Glutamatergic neuron (in vitro differentiated cells): ENCODE data around the gene CPLX4. TPM values are rescaled to one million over a fixed set of nuclear protein-coding genes. Genes with fewer than 3 reads are reported as not detected.

Experiments
- DNase-seq: peaks from one replicate; pipeline ENCODE4 v3.0.0; 2022
- H3K27ac Mint-ChIP-seq: one replicate; pipeline ENCODE4 v1.8.0; 2020; ENCODE audit warnings: mild to moderate bottlenecking, mixed read lengths, inconsistent platforms; ENCODE audit not compliant: unreplicated experiment
- H3K27me3 Mint-ChIP-seq: one replicate; pipeline ENCODE4 v1.8.0; 2020; ENCODE audit warnings: mild to moderate bottlenecking, moderate library complexity, mixed read lengths, inconsistent platforms; ENCODE audit not compliant: unreplicated experiment
- H3K36me3 Mint-ChIP-seq: one replicate; pipeline ENCODE4 v1.8.0; 2020; ENCODE audit warnings: mild to moderate bottlenecking, mixed read lengths, inconsistent platforms; ENCODE audit not compliant: unreplicated experiment
- H3K4me1 Mint-ChIP-seq: one replicate; pipeline ENCODE4 v1.8.0; 2020; ENCODE audit warnings: mild to moderate bottlenecking, low read depth, mixed read lengths, inconsistent platforms; ENCODE audit not compliant: unreplicated experiment
- H3K4me3 Mint-ChIP-seq: one replicate; pipeline ENCODE4 v1.8.0; 2020; ENCODE audit warnings: mild to moderate bottlenecking, mixed read lengths, inconsistent platforms; ENCODE audit not compliant: unreplicated experiment
- H3K9me3 Mint-ChIP-seq: one replicate; pipeline ENCODE4 v1.8.0; 2020; ENCODE audit warnings: mild to moderate bottlenecking, moderate library complexity, mixed read lengths, inconsistent platforms; ENCODE audit not compliant: unreplicated experiment
- total RNA-seq: library from RNA; stranded (reverse); fragmentation: NEBNext Ultra II Directional; extraction: Animal tissue kit (Norgen Biotek cat#: 25700); gene quantifications from one replicate; pipeline ENCODE4 v1.2.1, GENCODE V29; 2021; ENCODE audit not compliant: unreplicated experiment
- TF ChIP-seq, protein P1 (sequence below): fragments of 200-600 bp; sonication (generic); IDR thresholded peaks from one replicate; pipeline ENCODE4 v1.5.0; 2021; ENCODE audit not compliant: partially characterized antibody, unreplicated experiment

Gene CPLX4
- total RNA-seq, 1 donor from 2014 or later, result not detected

DNA sequence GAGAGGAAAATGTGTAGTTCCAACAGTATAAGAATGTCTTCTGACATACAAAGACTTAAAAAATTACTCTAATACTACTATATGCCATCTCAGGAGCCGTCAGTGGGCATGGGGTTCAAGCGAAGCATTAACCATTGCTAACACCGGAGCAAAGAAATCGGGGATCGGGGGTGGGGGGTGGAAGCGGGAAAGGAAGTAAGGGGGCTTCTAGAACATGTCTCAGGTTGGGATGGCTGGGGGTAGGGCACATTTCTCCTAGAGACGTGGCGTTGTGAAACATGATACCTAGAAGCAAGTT lies 39.9 kb upstream of the CPLX4 start:
- TF ChIP-seq, protein P1, sequence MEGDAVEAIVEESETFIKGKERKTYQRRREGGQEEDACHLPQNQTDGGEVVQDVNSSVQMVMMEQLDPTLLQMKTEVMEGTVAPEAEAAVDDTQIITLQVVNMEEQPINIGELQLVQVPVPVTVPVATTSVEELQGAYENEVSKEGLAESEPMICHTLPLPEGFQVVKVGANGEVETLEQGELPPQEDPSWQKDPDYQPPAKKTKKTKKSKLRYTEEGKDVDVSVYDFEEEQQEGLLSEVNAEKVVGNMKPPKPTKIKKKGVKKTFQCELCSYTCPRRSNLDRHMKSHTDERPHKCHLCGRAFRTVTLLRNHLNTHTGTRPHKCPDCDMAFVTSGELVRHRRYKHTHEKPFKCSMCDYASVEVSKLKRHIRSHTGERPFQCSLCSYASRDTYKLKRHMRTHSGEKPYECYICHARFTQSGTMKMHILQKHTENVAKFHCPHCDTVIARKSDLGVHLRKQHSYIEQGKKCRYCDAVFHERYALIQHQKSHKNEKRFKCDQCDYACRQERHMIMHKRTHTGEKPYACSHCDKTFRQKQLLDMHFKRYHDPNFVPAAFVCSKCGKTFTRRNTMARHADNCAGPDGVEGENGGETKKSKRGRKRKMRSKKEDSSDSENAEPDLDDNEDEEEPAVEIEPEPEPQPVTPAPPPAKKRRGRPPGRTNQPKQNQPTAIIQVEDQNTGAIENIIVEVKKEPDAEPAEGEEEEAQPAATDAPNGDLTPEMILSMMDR, result no peak
- H3K27ac Mint-ChIP-seq, result peak overlapping the region; percentile 100
- no peaks in the 10 kb centered on the region for H3K36me3 Mint-ChIP-seq
- peak overlapping the region; percentile 100 for H3K4me3 Mint-ChIP-seq
- peaks cover 11% of the 10 kb centered on the region for H3K4me1 Mint-ChIP-seq
- peaks cover 3% of the 10 kb centered on the region for H3K27me3 Mint-ChIP-seq
- peaks cover 5% of the 10 kb centered on the region for H3K9me3 Mint-ChIP-seq
- no peak for DNase-seq

DNA sequence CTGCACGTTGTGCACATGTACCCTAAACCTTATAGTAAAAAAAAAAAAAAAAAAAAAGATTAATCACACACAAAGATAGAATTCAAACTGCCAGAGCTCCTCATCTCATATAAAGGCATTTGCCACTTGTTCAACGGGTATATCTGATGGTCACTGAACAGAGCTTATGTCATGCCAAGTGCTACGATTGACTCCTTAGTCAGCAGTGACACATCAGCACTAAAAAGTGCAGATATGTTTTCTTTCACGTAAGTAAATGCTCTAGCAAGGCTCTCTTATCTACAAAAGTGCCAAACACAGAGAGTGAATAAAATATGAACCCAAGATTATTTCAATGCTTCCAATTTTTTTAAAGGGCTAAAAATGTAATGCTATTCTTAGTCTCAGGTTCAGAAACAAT lies 39.5 kb upstream of the CPLX4 start:
- Mint-ChIP-seq H3K36me3 (no peaks in the 10 kb centered on the region), H3K9me3 (peaks cover 5% of the 10 kb centered on the region), H3K4me1 (peaks cover 11% of the 10 kb centered on the region), H3K27me3 (peaks cover 3% of the 10 kb centered on the region), H3K4me3 (peak overlapping the region; percentile 100), H3K27ac (peak overlapping the region; percentile 100)
- DNase-seq, result no peak
- TF ChIP-seq, protein P1, result no peak

DNA sequence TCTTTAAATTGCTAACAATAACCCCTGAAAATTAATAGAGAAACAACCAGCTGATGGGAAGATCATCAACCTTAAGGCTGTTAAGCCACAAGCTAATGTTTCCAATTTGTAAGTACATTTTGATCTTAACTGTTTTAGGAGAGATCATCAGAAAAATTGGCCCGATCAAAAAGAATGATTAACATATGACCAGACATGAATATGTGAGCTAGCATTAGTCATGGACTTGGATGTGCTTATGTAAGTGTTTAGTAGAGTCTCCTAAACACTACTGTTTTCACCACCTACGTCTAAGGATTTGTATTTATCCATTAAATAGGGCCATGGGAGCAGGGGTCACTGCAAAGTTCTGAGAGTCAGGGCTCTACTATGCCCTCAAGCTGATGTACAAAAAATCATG lies 36.3 kb upstream of the CPLX4 start:
- Mint-ChIP-seq H3K27me3 (peaks cover 3% of the 10 kb centered on the region), H3K36me3 (no peaks in the 10 kb centered on the region), H3K9me3 (peaks cover 5% of the 10 kb centered on the region), H3K27ac (no peak overlapping the region), H3K4me1 (peaks cover 11% of the 10 kb centered on the region), H3K4me3 (no peak overlapping the region)
- TF ChIP-seq, protein P1, result no peak
- no peak for DNase-seq

DNA sequence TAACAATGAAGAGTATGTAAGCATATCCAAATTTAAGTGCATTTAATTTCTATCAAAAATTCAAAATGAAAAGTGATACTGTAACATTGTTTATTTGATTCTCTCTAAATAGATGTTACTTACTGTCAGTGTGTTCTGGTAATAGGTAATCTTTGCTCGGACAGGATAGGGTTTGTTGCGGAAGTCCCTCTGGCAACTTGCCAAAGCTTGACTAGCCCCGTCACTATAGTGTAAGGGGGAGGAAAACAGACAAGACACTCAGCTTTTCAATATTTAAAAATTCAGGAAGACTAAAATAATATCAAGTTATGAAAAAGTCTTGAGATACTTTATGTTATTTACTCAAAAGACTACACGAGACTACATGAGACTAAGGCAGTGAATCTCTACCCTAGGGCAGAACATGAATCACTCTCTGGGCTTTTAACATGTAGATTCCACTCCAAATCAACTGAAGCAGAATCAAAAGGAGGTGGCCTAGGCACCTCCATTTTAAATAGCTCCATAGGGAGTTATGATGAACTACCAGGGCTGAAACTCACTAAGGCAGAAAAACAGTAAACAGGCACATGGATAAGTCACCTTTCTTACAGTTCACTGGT lies 34.7 kb upstream of the CPLX4 start:
- Mint-ChIP-seq H3K4me3 (no peak overlapping the region), H3K27me3 (no peaks in the 10 kb centered on the region), H3K27ac (no peak overlapping the region), H3K9me3 (no peaks in the 10 kb centered on the region), H3K36me3 (no peaks in the 10 kb centered on the region), H3K4me1 (peaks cover 11% of the 10 kb centered on the region)
- TF ChIP-seq, protein P1, result no peak
- DNase-seq, result no peak

DNA sequence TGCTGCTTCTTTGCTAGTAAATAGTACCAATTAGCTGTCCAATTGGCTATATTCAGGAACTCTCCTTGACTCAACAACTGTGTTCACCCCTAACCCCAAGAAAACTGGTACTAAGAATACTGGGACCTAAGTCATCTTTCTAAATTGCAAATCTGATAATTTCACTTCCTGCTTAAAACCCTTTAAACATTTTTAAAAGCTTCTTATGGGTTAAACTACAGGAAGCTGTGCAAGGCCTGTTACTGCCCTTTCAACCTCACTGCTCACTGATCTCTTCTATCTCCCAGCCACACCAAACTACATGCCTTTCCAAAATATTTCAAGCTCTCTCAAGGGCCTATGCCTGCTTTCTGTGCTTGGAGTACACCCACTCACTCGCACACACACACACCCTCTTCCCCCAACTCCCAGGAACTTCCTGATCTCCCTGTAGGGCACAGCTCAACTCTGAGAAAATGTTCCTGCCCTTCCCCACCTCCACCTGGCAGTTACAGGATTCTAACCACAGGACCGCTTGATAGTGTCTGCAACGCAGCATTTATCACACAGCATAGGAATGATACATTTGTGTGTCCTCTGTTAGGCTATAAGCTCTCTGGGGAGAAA lies 33.9 kb upstream of the CPLX4 start:
- TF ChIP-seq, protein P1, result no peak
- Mint-ChIP-seq H3K4me1 (peaks cover 5% of the 10 kb centered on the region), H3K9me3 (no peaks in the 10 kb centered on the region), H3K36me3 (no peaks in the 10 kb centered on the region), H3K27me3 (no peaks in the 10 kb centered on the region), H3K27ac (no peak overlapping the region), H3K4me3 (no peak overlapping the region)
- DNase-seq, result no peak
